ENCODE results near the gene EVL. TPM values are rescaled to one million over a fixed set of nuclear protein-coding genes. Genes with fewer than 3 reads are reported as not detected.
A peak's percentile ranks its signal among the peaks of the same experiment; 100 is the strongest.

EVL gene, protein sequence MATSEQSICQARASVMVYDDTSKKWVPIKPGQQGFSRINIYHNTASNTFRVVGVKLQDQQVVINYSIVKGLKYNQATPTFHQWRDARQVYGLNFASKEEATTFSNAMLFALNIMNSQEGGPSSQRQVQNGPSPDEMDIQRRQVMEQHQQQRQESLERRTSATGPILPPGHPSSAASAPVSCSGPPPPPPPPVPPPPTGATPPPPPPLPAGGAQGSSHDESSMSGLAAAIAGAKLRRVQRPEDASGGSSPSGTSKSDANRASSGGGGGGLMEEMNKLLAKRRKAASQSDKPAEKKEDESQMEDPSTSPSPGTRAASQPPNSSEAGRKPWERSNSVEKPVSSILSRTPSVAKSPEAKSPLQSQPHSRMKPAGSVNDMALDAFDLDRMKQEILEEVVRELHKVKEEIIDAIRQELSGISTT
- total RNA-seq (10 to 100 TPM; 77.9 to 78.6 TPM), polyA plus RNA-seq (10 to 100 TPM; 54.5 to 99.9 TPM)
- long read RNA-seq, donor 1, transcript EVL-202 (14 exons, 2,353 nt), result minor isoform, 19 of 78 reads
- long read RNA-seq, donor 1, transcript EVL-217 (3 exons, 1,547 nt), result major isoform, 41 of 78 reads
- long read RNA-seq, donor 1, partial matches to known transcripts, result 9 of 78 reads
- long read RNA-seq, donor 1, other reads (novel, unspliced or antisense), result 0 of 78 reads
- long read RNA-seq, donor 2, transcript EVL-217 (3 exons, 1,547 nt), result major isoform, 17 of 24 reads
- long read RNA-seq, donor 2, transcript EVL-202 (14 exons, 2,353 nt), result minor isoform, 6 of 24 reads
- long read RNA-seq, donor 2, partial matches to known transcripts, result 0 of 24 reads
- long read RNA-seq, donor 2, other reads (novel, unspliced or antisense), result 0 of 24 reads
- long read RNA-seq, donor 3, transcript EVL-217 (3 exons, 1,547 nt), result major isoform, 32 of 87 reads
- long read RNA-seq, donor 3, transcript EVL-202 (14 exons, 2,353 nt), result minor isoform, 6 of 87 reads
- long read RNA-seq, donor 3, partial matches to known transcripts, result 45 of 87 reads
- long read RNA-seq, donor 3, other reads (novel, unspliced or antisense), result 0 of 87 reads
- long read RNA-seq, donor 4, transcript EVL-202 (14 exons, 2,353 nt), result minor isoform, 5 of 40 reads
- long read RNA-seq, donor 4, transcript EVL-217 (3 exons, 1,547 nt), result major isoform, 12 of 40 reads
- long read RNA-seq, donor 4, partial matches to known transcripts, result 18 of 40 reads
- long read RNA-seq, donor 4, other reads (novel, unspliced or antisense), result 0 of 40 reads
- long read RNA-seq, donor 5, transcript EVL-217 (3 exons, 1,547 nt), result major isoform, 65 of 171 reads
- long read RNA-seq, donor 5, transcript EVL-202 (14 exons, 2,353 nt), result minor isoform, 23 of 171 reads
- long read RNA-seq, donor 5, partial matches to known transcripts, result 67 of 171 reads
- long read RNA-seq, donor 5, other reads (novel, unspliced or antisense), result 11 of 171 reads

- Histone ChIP-seq H3K27ac (ENCODE audit: low read depth in 1 of 2, low read length in 1 of 2) (peak within 1 kb of the TSS in 1 of 2 donors; percentile 74), H3K4me1 (ENCODE audit: control insufficient read depth in 5 of 5, insufficient read depth in 5 of 5, low read length in 5 of 5) (peaks cover 0 to 10% (median 5%) of the 10 kb centered on the region in 5 donors), H3K27me3 (ENCODE audit: control insufficient read depth in 3 of 3, insufficient read depth in 3 of 3, low read length in 2 of 3) (no peaks in the 10 kb centered on the region), H3K36me3 (ENCODE audit: control insufficient read depth in 4 of 4, insufficient read depth in 4 of 4, low read length in 4 of 4) (no peaks in the 10 kb centered on the region), H3K9me3 (ENCODE audit: control insufficient read depth in 4 of 4, insufficient read depth in 3 of 4, low read length in 3 of 4) (no peaks in the 10 kb centered on the region), H3K9ac (ENCODE audit: insufficient read depth in 1 of 2, low read length in 2 of 2) (no peak within 1 kb of the TSS), H3K4me3 (no peak within 1 kb of the TSS)
- WGBS, 2 donors, result 40 to 58% methylated on average over 6 of the region's 6 CpGs
- ATAC-seq (ENCODE audit: insufficient read depth, low FRiP score), result peak; percentile 44
- no peak for DNase-seq
- TF ChIP-seq, protein P1, sequence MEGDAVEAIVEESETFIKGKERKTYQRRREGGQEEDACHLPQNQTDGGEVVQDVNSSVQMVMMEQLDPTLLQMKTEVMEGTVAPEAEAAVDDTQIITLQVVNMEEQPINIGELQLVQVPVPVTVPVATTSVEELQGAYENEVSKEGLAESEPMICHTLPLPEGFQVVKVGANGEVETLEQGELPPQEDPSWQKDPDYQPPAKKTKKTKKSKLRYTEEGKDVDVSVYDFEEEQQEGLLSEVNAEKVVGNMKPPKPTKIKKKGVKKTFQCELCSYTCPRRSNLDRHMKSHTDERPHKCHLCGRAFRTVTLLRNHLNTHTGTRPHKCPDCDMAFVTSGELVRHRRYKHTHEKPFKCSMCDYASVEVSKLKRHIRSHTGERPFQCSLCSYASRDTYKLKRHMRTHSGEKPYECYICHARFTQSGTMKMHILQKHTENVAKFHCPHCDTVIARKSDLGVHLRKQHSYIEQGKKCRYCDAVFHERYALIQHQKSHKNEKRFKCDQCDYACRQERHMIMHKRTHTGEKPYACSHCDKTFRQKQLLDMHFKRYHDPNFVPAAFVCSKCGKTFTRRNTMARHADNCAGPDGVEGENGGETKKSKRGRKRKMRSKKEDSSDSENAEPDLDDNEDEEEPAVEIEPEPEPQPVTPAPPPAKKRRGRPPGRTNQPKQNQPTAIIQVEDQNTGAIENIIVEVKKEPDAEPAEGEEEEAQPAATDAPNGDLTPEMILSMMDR (IDR thresholded peaks at IDR 0.05; ENCODE audit: control extremely low read depth, extremely low read depth), result no peak
Measured at GRCh38 chr14:100065111-100065871, at the start of gene EVL. Gene EVL (plus strand): TSS chr14:100065422. CDS start chr14:100065501, 79 bp downstream.

DNA sequence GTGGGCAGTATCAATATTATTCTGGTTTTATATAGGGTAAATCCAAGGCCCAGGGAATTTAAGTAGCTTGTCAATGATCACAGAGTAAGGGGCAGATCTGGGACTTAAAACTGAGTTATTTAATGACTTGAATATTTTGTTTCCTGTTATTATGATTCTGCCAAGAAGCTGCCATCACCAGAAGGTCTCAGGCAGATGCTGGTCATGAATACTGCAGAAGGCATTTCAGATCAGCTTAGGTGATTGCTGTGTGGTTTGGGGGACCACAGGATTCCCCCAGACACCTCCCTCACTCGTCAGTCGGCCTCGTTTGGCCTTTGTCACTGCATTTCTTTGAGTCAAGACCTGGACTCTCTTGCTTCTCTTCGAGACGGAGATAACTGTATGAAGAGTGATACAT is 47.7 kb upstream of the EVL start:
- no peaks in the 10 kb centered on the region for H3K27me3 ChIP-seq (ENCODE audit: control insufficient read depth in 3 of 3, insufficient read depth in 3 of 3, low read length in 2 of 3)

More for the DNA sequence above, 47.7 kb upstream of the EVL start:
- H3K9ac ChIP-seq (ENCODE audit: insufficient read depth in 1 of 2, low read length in 2 of 2), result no peak overlapping the region
- no peaks in the 10 kb centered on the region for H3K9me3 ChIP-seq (ENCODE audit: control insufficient read depth in 4 of 4, insufficient read depth in 3 of 4, low read length in 3 of 4)
- no peak overlapping the region for H3K27ac ChIP-seq (ENCODE audit: low read depth in 1 of 2, low read length in 1 of 2)
- DNase-seq, result peak in 2 of 3 donors; percentile 70 to 86
- H3K36me3 ChIP-seq (ENCODE audit: control insufficient read depth in 4 of 4, insufficient read depth in 4 of 4, low read length in 4 of 4), result no peaks in the 10 kb centered on the region
- H3K4me3 ChIP-seq, result no peak overlapping the region
- 72 to 79% methylated on average over 5 of the region's 5 CpGs for WGBS, 2 donors
- ATAC-seq (ENCODE audit: insufficient read depth, low FRiP score), result no peak
- TF ChIP-seq, protein P1 (IDR thresholded peaks at IDR 0.05; ENCODE audit: control extremely low read depth, extremely low read depth), result no peak
- peaks cover 5 to 78% (median 38%) of the 10 kb centered on the region in 5 donors for H3K4me1 ChIP-seq (ENCODE audit: control insufficient read depth in 5 of 5, insufficient read depth in 5 of 5, low read length in 5 of 5)

Data from lung (tissue), 16 donors.